ENCODE data around the gene ARHGEF2. TPM values are rescaled to one million over a fixed set of nuclear protein-coding genes. Genes with fewer than 3 reads are reported as not detected.
A peak's percentile ranks its signal among the peaks of the same experiment; 100 is the strongest.

ARHGEF2 gene
- total and polyA plus RNA-seq, 2 of the 13 experiments (the other 11 are each of a cell fraction or from before 2014, with no cell fraction given): 16.1 to 32.1 TPM

DNA sequence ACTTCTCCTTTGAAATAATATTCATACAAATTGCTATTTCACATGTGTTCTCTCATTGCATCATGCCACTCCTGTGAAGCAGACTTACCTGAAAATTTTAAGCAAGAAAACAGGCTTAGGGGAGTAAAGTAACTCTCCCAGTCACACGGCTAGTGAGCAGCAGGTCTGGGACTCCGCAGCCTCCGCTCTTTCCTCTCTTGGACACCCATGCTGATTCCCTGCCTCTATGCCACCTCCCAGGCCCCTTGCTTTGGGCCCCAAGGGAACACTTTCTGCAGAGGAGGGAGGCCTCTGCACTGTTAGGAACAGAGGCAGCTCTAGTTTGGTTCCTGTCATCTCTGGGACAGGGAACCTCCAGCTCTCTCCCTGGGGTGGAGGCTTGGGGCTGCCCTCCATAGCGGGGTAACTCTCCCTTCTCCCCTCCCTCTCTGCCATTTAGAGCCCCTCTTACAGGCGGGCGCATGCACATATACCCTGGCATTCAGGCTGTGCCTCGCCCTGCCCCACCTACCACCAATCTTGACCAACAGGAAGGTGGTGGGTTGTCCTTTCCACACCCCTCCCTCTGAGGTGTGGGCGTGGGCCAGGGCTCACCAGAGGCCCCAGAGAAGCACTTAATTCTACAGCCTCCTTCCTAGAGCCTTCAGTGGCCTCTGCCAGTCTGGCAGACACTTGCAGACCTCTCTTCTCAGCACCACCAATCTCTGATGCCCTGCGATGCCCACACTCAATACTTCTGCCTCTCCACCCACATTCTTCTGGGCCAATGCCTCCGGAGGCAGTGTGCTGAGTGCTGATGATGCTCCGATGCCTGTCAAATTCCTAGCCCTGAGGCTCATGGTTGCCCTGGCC, 37.1 kb downstream of the ARHGEF2 start, which contains the start of gene RXFP4 (continued):
- TF ChIP-seq ARID5B (CRISPR knock-in tag; IDR thresholded peaks at IDR 0.05) (peak; percentile 6; the same call in 1 of the 2 replicates), ELF1 (CRISPR knock-in tag; IDR thresholded peaks at IDR 0.05) (no peak), ZNF12 (CRISPR knock-in tag; IDR thresholded peaks at IDR 0.05) (0 out of 2 replicates have a peak, but pooled peaks have one; percentile 5), ZNF335 (CRISPR knock-in tag; IDR thresholded peaks at IDR 0.05) (no peak), HNF1B (CRISPR knock-in tag; IDR thresholded peaks at IDR 0.05) (no peak), POGK (CRISPR knock-in tag; conservative IDR thresholded peaks at IDR 0.05) (0 out of 2 replicates have a peak, but pooled peaks have one; percentile 68), PATZ1 (CRISPR knock-in tag; IDR thresholded peaks at IDR 0.05) (peak; percentile 36; the same call in 1 of the 2 replicates), HOXA5 (CRISPR knock-in tag; IDR thresholded peaks at IDR 0.05) (0 out of 2 replicates have a peak, but pooled peaks have one; percentile 47), TEAD2 (CRISPR knock-in tag; IDR thresholded peaks at IDR 0.05) (no peak), SIX4 (CRISPR knock-in tag; IDR thresholded peaks at IDR 0.05) (0 out of 2 replicates have a peak, but pooled peaks have one; percentile 3), SSRP1 (CRISPR knock-in tag; IDR thresholded peaks at IDR 0.05) (peak; percentile 55; the same call in 1 of the 2 replicates)
- TF ChIP-seq, protein P1, sequence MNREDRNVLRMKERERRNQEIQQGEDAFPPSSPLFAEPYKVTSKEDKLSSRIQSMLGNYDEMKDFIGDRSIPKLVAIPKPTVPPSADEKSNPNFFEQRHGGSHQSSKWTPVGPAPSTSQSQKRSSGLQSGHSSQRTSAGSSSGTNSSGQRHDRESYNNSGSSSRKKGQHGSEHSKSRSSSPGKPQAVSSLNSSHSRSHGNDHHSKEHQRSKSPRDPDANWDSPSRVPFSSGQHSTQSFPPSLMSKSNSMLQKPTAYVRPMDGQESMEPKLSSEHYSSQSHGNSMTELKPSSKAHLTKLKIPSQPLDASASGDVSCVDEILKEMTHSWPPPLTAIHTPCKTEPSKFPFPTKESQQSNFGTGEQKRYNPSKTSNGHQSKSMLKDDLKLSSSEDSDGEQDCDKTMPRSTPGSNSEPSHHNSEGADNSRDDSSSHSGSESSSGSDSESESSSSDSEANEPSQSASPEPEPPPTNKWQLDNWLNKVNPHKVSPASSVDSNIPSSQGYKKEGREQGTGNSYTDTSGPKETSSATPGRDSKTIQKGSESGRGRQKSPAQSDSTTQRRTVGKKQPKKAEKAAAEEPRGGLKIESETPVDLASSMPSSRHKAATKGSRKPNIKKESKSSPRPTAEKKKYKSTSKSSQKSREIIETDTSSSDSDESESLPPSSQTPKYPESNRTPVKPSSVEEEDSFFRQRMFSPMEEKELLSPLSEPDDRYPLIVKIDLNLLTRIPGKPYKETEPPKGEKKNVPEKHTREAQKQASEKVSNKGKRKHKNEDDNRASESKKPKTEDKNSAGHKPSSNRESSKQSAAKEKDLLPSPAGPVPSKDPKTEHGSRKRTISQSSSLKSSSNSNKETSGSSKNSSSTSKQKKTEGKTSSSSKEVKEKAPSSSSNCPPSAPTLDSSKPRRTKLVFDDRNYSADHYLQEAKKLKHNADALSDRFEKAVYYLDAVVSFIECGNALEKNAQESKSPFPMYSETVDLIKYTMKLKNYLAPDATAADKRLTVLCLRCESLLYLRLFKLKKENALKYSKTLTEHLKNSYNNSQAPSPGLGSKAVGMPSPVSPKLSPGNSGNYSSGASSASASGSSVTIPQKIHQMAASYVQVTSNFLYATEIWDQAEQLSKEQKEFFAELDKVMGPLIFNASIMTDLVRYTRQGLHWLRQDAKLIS (CRISPR knock-in tag; IDR thresholded peaks at IDR 0.05): peak; percentile 27; the same call in 1 of the 2 replicates

All from HepG2 (cell line).